ENCODE measurements around the gene THADA.

The THADA gene

DNA sequence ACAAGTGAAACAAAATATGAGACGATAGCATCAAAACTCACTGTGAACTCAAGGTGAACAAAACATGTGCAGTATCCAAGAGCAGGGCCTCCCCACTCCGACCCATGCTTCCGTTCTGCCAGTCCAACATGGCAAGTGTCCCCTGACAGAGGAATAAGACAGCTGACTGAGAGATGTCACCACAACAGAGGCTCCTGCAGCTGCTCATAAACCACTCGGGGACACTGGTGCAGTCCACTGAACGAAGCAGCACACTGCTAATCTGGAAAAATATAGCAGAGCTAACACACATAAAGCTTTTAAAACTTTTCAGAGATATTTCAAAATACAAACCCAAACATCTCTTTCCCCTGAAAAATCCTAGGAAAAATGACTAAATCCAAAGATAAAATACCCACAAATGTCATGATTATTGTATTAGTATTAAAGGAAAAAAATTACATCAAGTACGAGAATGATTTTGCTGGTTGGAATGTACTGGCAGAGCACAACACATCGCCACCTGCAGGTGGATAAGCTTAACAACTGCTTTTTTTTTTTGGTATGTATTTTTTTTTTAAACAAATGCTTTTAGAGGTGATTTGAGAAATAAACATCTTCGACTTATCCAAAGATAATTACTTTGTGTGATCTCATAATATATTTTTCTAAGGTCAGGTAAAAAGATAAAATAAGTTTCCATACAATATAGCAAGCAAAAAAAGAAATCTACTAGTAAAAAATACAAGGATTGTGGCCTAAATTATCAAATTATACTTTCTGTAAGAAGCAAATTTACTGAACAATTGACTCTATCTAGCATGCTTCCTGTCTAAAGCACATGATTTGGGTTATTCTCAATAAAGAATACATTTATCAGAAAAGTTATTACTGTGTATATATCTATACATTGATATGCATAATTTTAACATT lies 18.6 kb downstream of the THADA start:
- no peaks in the 10 kb centered on the region for H3K27me3 ChIP-seq (ENCODE audit: control insufficient read depth, insufficient read depth, low read length)
- no peak overlapping the region for H3K4me3 ChIP-seq (ENCODE audit: low read depth, low read length)
- TF ChIP-seq, protein P1, sequence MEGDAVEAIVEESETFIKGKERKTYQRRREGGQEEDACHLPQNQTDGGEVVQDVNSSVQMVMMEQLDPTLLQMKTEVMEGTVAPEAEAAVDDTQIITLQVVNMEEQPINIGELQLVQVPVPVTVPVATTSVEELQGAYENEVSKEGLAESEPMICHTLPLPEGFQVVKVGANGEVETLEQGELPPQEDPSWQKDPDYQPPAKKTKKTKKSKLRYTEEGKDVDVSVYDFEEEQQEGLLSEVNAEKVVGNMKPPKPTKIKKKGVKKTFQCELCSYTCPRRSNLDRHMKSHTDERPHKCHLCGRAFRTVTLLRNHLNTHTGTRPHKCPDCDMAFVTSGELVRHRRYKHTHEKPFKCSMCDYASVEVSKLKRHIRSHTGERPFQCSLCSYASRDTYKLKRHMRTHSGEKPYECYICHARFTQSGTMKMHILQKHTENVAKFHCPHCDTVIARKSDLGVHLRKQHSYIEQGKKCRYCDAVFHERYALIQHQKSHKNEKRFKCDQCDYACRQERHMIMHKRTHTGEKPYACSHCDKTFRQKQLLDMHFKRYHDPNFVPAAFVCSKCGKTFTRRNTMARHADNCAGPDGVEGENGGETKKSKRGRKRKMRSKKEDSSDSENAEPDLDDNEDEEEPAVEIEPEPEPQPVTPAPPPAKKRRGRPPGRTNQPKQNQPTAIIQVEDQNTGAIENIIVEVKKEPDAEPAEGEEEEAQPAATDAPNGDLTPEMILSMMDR (IDR thresholded peaks at IDR 0.05), result peak; percentile 86
- peak overlapping the region; percentile 45 for H3K4me2 ChIP-seq (ENCODE audit: low read length)
- no peaks in the 10 kb centered on the region for H3K4me1 ChIP-seq
- H3K79me2 ChIP-seq, result no peaks in the 10 kb centered on the region
- H3K9ac ChIP-seq, result no peak overlapping the region
- H3K36me3 ChIP-seq (ENCODE audit: control insufficient read depth, insufficient read depth, low read length), result no peaks in the 10 kb centered on the region
- peak overlapping the region; percentile 55 for H3K27ac ChIP-seq
- H3K9me3 ChIP-seq (ENCODE audit: control insufficient read depth, low read length), result no peaks in the 10 kb centered on the region
- peak overlapping the region; percentile 57 for H2AFZ ChIP-seq

DNA sequence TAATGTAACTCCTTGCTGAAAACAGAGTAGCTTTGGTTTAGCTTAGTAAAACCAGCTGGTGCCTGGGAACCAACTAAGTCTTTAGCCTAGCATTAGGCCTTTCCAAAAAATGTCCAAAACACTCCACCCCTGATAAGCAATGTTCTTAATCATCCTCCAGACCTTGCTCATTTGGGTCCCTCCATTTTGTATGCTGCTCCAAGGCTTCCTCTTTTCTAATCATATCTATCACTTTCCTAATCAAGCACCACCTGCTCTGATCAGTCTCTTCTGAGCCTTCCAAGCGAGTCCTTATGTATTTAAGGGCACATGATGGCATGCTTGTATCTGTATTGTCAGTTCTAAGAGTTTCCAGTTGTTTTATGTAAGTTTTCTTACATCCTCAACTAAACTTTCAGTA lies 23.6 kb downstream of the THADA start:
- H3K9me3 ChIP-seq (ENCODE audit: control insufficient read depth, low read length), result no peaks in the 10 kb centered on the region
- H2AFZ ChIP-seq, result no peak overlapping the region
- no peak overlapping the region for H3K4me2 ChIP-seq (ENCODE audit: low read length)
- TF ChIP-seq, protein P1 (IDR thresholded peaks at IDR 0.05), result no peak
- no peaks in the 10 kb centered on the region for H3K79me2 ChIP-seq
- no peaks in the 10 kb centered on the region for H3K27me3 ChIP-seq (ENCODE audit: control insufficient read depth, insufficient read depth, low read length)
- no peak overlapping the region for H3K4me3 ChIP-seq (ENCODE audit: low read depth, low read length)
- H3K27ac ChIP-seq, result no peak overlapping the region
- no peaks in the 10 kb centered on the region for H3K4me1 ChIP-seq
- H3K9ac ChIP-seq, result no peak overlapping the region
- H3K36me3 ChIP-seq (ENCODE audit: control insufficient read depth, insufficient read depth, low read length), result no peaks in the 10 kb centered on the region

DNA sequence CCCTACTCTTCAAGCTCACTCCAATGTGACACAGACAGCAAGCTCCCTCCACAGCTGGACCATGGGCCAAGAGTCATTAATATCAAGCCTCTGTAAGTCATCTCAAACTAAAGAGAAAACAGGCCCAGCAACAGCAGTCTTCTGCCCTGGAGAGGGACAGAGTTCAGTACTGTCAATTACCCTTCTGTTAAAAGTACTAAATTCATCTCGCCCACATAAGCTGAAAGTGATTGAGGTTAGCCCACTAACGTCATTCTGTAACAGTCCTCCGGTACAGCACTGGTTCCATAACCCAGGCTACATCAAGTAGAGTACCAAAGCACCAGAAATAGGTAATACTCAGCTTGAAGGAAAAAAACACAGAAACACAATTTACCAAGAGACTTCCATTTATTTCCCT lies 25.9 kb downstream of the THADA start:
- Histone ChIP-seq H3K9me3 (ENCODE audit: control insufficient read depth, low read length) (no peaks in the 10 kb centered on the region), H3K9ac (no peak overlapping the region), H3K27me3 (ENCODE audit: control insufficient read depth, insufficient read depth, low read length) (no peaks in the 10 kb centered on the region), H3K79me2 (no peaks in the 10 kb centered on the region), H3K4me3 (ENCODE audit: low read depth, low read length) (no peak overlapping the region), H2AFZ (no peak overlapping the region), H3K4me2 (ENCODE audit: low read length) (no peak overlapping the region), H3K36me3 (ENCODE audit: control insufficient read depth, insufficient read depth, low read length) (no peaks in the 10 kb centered on the region), H3K27ac (no peak overlapping the region), H3K4me1 (no peaks in the 10 kb centered on the region)
- TF ChIP-seq, protein P1 (IDR thresholded peaks at IDR 0.05), result no peak

DNA sequence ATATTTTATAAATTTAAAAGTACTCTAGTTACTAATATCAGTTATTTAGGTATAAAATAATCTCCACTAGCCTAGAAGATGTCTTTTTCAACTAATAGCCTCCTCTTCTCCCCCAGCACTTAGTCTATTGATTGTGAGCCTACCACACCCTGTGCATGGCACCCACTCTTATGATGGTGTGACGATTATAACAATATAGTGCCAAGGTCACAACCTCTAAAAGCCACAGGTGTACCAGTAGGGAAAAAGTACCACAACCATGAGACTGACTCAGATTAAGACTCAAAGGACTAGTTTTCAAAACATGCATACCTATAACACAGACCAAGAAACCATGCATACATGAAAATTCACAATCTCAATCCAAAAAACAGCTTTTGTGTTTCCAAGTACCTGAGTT lies 27.6 kb downstream of the THADA start:
- Histone ChIP-seq H2AFZ (no peak overlapping the region), H3K9me3 (ENCODE audit: control insufficient read depth, low read length) (no peaks in the 10 kb centered on the region), H3K4me1 (no peaks in the 10 kb centered on the region), H3K9ac (no peak overlapping the region), H3K79me2 (no peaks in the 10 kb centered on the region), H3K36me3 (ENCODE audit: control insufficient read depth, insufficient read depth, low read length) (no peaks in the 10 kb centered on the region), H3K27me3 (ENCODE audit: control insufficient read depth, insufficient read depth, low read length) (no peaks in the 10 kb centered on the region), H3K4me3 (ENCODE audit: low read depth, low read length) (no peak overlapping the region), H3K27ac (no peak overlapping the region), H3K4me2 (ENCODE audit: low read length) (no peak overlapping the region)
- TF ChIP-seq, protein P1 (IDR thresholded peaks at IDR 0.05), result no peak

DNA sequence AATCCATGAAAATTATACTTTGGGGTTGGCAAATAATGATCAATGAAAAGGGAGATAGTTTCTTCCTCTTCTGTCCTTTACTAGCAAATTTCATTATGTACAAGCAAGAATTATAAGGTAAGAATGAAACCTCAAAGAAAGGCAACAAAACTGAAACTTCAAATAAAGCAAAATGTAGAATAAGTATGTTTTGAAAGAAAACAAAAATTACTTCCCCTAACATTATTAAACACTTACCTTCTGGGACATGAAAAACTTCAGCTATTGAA lies 29.4 kb downstream of the THADA start:
- Histone ChIP-seq H3K36me3 (ENCODE audit: control insufficient read depth, insufficient read depth, low read length) (no peaks in the 10 kb centered on the region), H2AFZ (no peak overlapping the region), H3K4me1 (no peaks in the 10 kb centered on the region), H3K79me2 (no peaks in the 10 kb centered on the region), H3K4me3 (ENCODE audit: low read depth, low read length) (no peak overlapping the region), H3K27me3 (ENCODE audit: control insufficient read depth, insufficient read depth, low read length) (no peaks in the 10 kb centered on the region), H3K9me3 (ENCODE audit: control insufficient read depth, low read length) (no peaks in the 10 kb centered on the region), H3K27ac (no peak overlapping the region), H3K9ac (no peak overlapping the region), H3K4me2 (ENCODE audit: low read length) (no peak overlapping the region)
- TF ChIP-seq, protein P1 (IDR thresholded peaks at IDR 0.05), result no peak

Measured in parathyroid adenoma (tissue), 2 donors.